ENCODE measurements around the gene LOXHD1. TPM values are rescaled to one million over a fixed set of nuclear protein-coding genes. Genes with fewer than 3 reads are reported as not detected.

LOXHD1 gene, protein sequence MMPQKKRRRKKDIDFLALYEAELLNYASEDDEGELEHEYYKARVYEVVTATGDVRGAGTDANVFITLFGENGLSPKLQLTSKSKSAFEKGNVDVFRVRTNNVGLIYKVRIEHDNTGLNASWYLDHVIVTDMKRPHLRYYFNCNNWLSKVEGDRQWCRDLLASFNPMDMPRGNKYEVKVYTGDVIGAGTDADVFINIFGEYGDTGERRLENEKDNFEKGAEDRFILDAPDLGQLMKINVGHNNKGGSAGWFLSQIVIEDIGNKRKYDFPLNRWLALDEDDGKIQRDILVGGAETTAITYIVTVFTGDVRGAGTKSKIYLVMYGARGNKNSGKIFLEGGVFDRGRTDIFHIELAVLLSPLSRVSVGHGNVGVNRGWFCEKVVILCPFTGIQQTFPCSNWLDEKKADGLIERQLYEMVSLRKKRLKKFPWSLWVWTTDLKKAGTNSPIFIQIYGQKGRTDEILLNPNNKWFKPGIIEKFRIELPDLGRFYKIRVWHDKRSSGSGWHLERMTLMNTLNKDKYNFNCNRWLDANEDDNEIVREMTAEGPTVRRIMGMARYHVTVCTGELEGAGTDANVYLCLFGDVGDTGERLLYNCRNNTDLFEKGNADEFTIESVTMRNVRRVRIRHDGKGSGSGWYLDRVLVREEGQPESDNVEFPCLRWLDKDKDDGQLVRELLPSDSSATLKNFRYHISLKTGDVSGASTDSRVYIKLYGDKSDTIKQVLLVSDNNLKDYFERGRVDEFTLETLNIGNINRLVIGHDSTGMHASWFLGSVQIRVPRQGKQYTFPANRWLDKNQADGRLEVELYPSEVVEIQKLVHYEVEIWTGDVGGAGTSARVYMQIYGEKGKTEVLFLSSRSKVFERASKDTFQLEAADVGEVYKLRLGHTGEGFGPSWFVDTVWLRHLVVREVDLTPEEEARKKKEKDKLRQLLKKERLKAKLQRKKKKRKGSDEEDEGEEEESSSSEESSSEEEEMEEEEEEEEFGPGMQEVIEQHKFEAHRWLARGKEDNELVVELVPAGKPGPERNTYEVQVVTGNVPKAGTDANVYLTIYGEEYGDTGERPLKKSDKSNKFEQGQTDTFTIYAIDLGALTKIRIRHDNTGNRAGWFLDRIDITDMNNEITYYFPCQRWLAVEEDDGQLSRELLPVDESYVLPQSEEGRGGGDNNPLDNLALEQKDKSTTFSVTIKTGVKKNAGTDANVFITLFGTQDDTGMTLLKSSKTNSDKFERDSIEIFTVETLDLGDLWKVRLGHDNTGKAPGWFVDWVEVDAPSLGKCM (N-terminal part only)
- total RNA-seq (2014; rRNA removed; shearing (Covaris generic)): not detected in 2 replicates
- polyA plus RNA-seq (2015; cell fraction: cytosol; rRNA removed): not detected in 2 replicates
- not detected in 2 replicates for polyA plus RNA-seq (2015; cell fraction: nucleus; rRNA removed)

DNA sequence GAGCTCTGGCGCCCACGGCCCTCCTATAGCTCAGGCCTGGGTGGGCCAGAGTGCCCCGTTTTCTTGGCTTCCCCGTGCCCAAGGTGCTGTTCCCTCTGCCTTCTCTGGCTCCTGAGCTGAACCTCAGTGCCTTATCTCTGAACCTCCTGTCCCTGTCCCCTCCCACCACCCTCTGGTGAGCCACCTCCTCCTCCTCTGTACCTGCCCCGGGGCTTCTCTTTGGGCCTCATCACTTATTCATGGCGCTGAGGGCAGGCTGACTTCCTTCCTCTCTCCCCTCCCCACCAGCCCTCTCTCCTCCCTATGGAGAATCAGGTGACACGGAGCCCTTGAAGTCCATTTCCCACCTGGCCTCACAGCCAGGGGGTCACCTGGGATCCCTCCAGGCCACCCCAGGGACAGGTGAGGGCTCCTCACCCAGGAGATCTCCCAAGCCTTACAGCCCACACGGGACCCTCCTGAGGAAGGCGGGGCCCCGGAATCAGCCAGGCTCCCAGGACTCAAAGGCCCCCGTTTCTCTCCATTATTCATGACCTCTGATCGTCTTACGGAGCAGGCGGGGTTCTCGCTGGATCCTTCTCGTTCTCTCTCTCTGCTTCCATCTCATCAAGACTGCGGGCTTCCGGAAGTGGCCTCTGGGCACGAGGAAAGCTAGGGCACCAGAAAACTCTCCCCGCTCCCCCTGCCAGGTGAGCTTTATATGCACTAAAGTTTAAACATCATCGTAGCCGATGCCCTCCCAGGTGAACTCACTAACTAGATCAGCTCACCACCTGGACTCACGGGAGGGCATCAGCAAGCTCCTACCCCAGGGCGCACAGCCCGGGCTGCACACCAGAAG lies at the start of gene LOXHD1:
Gene LOXHD1, minus strand, starts transcription at position 106 of the 841 bp plus-strand sequence. CDS start 187 bp downstream, outside the sequence.
- in situ Hi-C loops (cut with HindIII; ENCODE audit: low pct_unique_long_range_greater_than_20kb, low sequenced_read_pairs): no loop called here
- DNase-seq (ENCODE audit: low read depth, low spot score): no peak

DNA sequence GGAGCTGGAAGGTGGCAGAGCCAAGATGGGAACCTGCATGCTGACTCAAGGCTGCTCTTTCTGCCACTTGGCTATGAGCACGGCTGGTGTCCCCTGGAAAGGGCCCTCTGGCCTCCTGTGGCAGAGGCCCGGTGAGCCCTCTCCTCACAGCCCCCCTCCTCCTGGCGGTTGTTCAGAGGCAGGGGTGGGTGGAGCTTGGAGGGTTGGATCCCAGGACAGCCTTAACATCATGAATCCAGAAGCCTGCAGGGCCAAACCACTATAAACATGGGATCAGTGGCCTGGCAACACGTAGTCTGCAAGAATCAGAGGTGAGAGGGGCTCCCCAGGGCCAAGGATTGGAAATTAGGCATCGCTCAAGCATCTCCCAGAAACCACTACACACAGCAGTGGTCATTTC lies 48.5 kb upstream of the LOXHD1 start:
- in situ Hi-C loops (cut with HindIII; ENCODE audit: low pct_unique_long_range_greater_than_20kb, low sequenced_read_pairs): no loop called here

DNA sequence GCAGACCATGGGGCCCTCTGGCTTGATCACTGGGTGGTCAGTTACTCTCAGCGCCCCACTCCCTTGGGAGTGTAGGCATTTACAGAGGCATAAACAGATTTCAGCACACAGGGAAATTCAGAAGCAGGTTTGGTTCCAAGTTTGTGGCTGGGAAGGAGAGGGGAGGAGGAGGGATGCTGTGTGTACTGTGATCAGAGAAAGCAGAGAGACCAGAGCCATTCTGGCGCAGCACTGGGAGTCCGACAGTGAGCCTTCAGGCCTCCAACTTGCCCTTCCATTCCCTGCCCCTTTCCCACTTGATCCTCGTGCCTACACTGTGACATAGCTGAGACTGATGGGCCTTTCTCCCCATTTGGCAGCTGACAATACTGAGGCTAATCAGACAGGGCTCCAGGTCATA lies 47.8 kb upstream of the LOXHD1 start:
- DNase-seq (ENCODE audit: low read depth, low spot score): no peak
- in situ Hi-C loops (cut with HindIII; ENCODE audit: low pct_unique_long_range_greater_than_20kb, low sequenced_read_pairs): no loop called here

More for the DNA sequence above, 48.5 kb upstream of the LOXHD1 start:
- DNase-seq (ENCODE audit: low read depth, low spot score): no peak

DNA sequence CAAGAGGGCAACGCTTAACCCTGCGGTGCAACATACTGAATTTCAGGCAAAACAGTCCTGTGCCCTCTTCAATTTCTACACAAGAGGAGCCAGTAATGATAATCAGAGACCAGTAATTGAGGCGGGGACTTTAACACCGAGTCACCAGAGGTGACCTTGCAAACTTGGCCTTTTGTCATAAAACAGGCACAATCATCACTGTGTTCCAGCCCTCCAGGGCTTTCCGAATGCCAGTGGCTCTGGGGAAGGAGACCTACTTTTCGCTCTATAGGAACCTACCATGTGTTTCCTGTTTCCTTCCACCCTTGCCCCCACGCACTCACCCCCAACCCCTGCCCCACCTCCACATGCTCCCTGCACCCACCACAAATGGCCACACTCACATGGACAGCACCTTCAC lies 47.2 kb upstream of the LOXHD1 start:
- DNase-seq (ENCODE audit: low read depth, low spot score): no peak
- in situ Hi-C loops (cut with HindIII; ENCODE audit: low pct_unique_long_range_greater_than_20kb, low sequenced_read_pairs): no loop called here

DNA sequence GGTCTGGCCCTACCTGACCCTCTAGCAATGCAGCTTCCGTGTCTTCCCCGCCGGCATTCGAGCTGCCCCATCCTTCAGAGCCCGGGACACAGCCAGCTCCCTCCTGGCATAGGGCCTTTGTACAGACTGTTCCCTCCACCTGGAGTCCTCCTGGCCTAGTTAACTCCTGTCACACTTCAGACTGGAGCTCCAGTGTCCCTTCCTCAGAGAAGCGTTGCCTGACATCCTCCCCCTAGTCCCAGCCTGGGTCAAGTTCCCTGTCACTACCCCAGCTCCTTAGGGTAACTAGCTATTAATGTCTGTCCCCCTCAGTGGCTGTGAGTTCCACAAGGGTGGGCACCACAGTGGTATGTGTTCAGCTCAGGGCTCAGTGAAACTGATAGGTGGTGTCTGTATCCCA lies 45.5 kb upstream of the LOXHD1 start:
- no peak for DNase-seq (ENCODE audit: low read depth, low spot score)
- in situ Hi-C loops (cut with HindIII; ENCODE audit: low pct_unique_long_range_greater_than_20kb, low sequenced_read_pairs): no loop called here

DNA sequence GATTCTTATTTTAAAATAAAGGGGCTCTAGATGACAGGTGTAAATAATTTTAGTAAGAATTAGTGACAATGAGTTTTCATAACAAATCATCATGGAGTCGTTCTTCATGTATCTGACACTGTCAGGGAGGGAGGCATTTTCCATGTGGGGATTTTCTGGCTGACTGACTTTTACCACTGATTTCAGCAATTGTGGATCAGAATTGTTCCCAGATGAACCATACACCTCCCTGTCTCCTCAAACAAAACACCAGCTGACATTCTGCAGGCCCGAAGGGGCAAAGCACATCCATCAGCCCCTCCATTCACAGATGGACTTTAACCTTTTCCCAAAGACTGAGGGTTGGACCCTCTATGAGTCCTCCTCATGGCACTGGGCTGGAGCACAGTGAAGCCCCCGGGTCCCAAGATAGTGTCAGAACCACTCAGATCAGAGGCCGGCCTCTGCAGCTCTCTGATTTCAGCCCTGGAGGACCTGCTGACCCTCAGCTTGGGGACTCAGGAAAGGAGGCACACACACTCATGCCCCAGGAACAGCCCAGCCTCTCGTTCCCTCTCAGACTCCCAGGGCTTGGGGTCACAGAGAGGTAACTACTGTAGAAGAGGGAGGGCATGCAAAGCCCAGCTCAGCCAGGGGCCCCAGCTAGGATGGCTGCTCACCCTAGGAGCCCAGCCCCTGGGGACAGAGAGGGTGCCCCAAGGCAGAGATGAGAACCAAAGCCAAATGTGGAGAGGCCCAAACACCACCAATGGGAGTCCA lies 43.2 kb upstream of the LOXHD1 start:
- DNase-seq (ENCODE audit: low read depth, low spot score): no peak
- in situ Hi-C loops (cut with HindIII; ENCODE audit: low pct_unique_long_range_greater_than_20kb, low sequenced_read_pairs): no loop called here

DNA sequence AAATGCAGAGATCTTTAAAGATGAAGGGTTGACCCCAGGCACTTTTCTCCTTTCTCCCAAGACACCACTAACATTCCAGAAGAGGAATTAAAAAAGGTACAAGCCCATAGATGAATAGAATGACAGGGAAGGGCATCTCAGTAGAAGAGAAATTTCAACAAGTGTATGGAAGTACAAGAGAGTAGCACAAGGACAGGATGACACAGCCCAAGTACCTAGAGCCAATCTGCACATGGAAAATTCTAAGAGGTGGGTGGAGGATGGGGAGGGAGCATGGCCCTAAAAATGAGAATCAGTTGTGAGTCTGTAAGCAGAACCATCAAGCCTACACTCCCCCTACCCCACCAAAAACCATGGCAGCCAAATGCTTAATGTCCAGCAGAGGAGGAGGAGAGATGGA lies 39.7 kb upstream of the LOXHD1 start:
- in situ Hi-C loops (cut with HindIII; ENCODE audit: low pct_unique_long_range_greater_than_20kb, low sequenced_read_pairs): no loop called here
- DNase-seq (ENCODE audit: low read depth, low spot score): no peak

DNA sequence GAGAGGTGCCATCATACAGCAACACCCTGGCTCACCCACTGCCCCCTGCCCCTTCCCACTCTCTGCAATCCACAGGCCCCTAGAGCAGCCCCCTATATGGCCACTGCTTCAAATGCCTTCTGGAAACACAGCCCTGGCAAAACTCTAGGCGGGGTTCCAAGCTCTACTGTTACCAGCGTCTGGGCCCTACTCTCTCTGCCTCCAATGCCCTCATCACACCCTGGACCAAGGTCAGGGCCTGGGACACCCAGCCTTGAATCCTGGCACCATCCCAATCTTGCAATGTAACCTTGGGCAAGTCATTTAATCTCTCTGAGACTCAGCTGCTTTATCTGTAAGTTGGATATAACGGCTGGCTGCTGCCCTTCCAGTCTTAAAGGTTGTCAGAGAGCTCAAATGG lies 39.2 kb upstream of the LOXHD1 start:
- in situ Hi-C loops (cut with HindIII; ENCODE audit: low pct_unique_long_range_greater_than_20kb, low sequenced_read_pairs): no loop called here

DNA sequence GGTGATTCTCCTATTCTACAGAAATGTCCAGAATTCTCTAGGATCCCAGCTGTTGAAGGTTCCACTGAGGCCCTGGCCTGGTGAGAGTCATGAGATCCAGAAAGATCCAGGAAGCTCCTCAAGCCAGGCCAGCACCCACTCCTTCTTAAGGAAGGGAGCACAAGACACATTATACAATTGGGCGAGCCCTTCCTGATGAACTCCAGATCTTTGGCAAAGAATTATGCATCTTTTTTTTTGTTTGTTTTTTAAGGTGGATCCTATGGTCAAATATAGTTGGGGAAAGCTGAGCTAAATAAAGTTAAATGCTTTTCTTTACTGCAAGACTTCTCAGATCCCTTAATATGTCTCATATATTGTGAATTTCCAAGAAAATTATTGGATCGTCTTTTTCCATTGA lies 37.0 kb upstream of the LOXHD1 start:
- in situ Hi-C loops (cut with HindIII; ENCODE audit: low pct_unique_long_range_greater_than_20kb, low sequenced_read_pairs): no loop called here
- no peak for DNase-seq (ENCODE audit: low read depth, low spot score)

More for the DNA sequence above, 39.2 kb upstream of the LOXHD1 start:
- DNase-seq (ENCODE audit: low read depth, low spot score): no peak

DNA sequence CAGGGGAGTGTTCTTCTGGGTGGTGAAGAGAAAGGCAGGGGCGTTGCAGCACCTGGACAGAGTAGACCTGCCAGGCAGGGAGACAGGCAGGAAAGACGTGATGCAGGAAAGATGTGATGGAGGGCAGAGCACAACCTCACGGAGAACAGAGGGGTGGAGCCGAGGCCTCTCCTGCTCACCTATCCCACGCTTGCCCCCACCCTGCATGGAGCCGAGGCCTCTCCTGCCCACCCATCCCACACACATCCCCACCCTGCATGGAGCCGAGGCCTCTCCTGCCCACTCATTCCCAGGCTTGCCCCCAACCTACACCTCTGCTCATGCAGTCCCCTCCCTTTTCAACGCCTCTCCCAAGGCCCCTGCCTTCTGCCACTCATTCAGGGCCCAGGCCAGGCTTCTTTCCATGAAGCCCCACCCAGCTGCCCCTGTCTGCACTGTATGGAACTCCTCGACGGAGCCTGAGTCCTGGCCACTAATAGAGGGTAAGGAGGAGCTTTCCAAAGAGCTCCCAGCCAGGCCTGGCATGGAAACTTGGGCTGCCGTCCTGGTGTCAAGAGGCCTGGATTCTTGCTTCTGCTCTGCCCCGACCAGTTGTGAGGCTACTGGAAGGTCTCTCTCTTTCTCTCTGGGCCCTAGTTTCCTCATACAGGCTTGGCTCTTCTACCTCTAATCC lies 32.0 kb upstream of the LOXHD1 start:
- in situ Hi-C loops (cut with HindIII; ENCODE audit: low pct_unique_long_range_greater_than_20kb, low sequenced_read_pairs): no loop called here
- no peak for DNase-seq (ENCODE audit: low read depth, low spot score)

DNA sequence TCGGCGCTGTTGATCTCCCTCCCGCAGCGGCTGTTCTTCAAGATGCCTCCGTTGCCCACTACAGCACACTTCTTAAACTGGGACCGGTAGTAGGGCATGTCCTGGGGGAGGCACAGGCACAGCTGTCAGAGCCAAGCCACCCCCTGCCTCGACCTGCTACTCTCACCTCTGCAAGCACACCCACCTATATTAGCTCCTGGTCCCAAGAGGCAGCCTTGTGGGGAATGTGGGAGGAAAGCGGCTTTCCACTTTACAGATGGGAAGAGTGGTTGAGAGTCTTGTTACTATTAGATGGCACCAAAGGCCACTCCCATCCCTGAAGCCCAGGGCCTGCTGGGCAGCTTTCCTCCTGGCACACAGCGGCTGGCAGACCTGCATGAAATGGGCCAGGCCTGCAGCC lies 29.2 kb upstream of the LOXHD1 start:
- DNase-seq (ENCODE audit: low read depth, low spot score): no peak
- in situ Hi-C loops (cut with HindIII; ENCODE audit: low pct_unique_long_range_greater_than_20kb, low sequenced_read_pairs): no loop called here

DNA sequence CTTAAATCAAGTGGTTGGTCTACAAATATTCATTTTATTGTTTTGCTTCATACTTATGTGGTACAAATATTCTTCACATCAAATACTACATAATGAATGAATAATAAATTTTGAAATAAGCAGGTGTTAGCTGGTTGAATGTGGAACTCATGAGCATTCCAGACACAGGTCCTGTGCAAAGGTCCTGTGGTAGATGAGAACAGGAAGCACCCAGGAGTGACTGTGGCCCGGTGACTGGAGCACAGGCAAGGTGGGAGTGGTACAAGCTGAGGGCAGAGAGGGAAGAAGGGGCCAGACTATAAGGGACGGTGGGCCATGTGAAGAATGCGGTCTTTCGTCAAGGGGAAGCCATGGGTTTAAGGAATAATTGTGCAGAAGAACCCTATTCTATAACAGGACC lies 26.2 kb upstream of the LOXHD1 start:
- DNase-seq (ENCODE audit: low read depth, low spot score): no peak
- in situ Hi-C loops (cut with HindIII; ENCODE audit: low pct_unique_long_range_greater_than_20kb, low sequenced_read_pairs): no loop called here

DNA sequence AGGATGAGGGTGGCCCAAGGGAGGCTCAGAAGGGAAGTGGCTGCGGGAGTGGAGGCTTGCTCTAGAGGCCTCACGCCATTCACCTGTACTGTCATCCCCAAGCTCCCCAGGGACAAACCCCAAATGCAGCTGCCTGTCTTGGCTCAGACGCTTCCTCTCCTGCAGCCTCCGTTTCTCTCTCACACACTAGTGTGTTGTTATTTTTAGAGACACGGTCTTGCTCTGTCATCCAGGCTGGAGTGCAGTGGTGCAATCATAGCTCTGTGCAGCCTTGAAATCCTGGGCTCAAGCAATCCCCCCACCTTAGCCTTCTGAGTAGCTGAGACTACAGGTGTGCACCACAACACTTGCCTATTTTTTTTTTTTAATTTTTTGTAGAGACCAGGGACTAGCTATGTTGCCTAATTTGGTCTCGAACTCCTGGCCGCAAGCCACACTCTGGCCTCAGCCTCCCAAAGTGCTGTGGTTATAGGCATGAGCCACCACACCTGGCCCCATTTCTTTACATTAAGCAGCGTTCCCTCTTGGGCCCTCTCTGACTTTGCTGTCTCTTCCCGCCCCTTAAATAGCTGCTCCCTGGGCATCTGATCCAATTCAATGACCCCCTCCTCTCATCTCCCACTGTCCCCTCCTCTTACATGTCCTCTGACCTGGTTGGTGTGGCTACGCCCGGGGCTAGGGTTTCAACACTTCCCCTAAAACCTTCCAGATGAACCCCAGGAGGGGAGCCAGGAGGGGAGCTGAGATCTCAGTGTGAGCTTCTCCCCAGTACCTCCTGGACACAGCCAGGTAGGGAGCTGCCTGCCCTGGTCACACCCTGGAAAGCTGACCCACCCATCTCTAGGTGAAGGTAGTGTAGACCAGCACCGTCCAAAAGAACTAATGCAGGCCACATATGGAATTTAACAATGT lies 24.0 kb upstream of the LOXHD1 start:
- DNase-seq (ENCODE audit: low read depth, low spot score): no peak
- in situ Hi-C loops (cut with HindIII; ENCODE audit: low pct_unique_long_range_greater_than_20kb, low sequenced_read_pairs): no loop called here

DNA sequence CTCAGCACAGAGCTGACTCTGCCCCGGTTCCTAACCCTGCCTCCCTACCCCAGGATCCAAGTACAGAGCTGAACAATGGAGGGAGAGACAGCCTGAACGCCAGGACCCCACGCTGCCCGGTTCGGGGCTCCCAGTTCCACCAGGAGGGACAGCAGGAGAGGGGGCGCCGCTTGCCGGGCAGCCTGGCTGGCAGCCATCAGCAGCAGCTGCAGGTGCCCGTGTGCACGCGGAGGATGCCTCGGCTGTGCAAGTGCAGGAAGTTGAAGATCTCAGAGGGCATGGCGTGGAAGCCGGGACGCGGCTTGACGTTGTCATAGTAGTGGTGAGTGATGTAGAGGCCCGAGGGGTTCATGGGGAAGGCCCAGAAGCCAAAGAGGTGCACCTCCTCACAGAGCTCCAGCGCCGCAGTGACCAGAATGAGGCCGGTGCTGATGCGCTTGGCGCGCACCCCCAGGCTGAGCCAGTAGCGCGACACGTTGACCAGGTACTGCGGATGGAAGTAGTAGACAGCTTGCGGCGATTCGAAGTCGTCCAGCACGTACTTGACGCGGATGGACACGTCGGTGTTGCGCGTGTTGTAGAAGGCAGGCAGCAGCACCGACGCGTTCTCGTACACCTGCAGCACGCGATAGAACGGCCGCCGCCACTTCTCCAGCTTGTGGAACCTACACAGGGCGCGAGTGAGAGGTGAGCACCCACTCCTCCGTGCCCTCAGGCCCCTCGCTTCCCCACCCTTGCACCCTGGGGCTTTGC lies 23.0 kb upstream of the LOXHD1 start:
- in situ Hi-C loops (cut with HindIII; ENCODE audit: low pct_unique_long_range_greater_than_20kb, low sequenced_read_pairs): no loop called here
- no peak for DNase-seq (ENCODE audit: low read depth, low spot score)
